ENCODE measurements around the gene DIS3L2. TPM values are rescaled to one million over a fixed set of nuclear protein-coding genes. Genes with fewer than 3 reads are reported as not detected.

Gene DIS3L2
- total RNA-seq, 4 donors from 2014 or later = 40.6 to 105 (median 43.9) TPM

DNA sequence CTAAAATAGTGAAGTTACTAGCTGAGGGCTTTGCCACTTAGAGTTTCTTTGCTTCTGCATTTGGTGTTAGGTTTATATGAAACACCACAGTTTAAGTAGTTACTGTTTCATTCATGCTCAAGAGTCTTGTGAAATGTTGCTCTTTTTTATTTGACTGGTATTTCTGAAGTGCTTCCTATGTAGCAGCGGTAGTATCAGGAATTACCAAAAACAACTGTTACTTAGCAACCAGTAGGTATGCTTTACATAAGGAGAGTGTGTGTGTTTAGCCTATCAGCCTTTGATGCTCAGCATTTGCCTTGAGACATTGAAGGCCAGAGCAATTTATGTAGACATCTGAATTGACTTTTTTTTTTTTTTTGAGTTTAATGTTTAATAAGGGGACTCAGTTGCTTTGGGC lies 3.6 kb downstream of the DIS3L2 start:
- 68% methylated on average over 1 of the region's 1 CpG for WGBS
- DNase-seq (ENCODE audit: low spot score in 2 of 2) = no peak
- Histone ChIP-seq H3K27ac (no peak overlapping the region), H3K9me3 (no peaks in the 10 kb centered on the region), H3K4me3 (no peak overlapping the region), H3K4me1 (peaks cover 28% of the 10 kb centered on the region), H3K36me3 (no peaks in the 10 kb centered on the region), H3K27me3 (no peaks in the 10 kb centered on the region)
- TF ChIP-seq EP300 (IDR thresholded peaks at IDR 0.05) = no peak
- TF ChIP-seq POLR2AphosphoS5 (IDR thresholded peaks at IDR 0.05) = no peak
- TF ChIP-seq, protein P1, sequence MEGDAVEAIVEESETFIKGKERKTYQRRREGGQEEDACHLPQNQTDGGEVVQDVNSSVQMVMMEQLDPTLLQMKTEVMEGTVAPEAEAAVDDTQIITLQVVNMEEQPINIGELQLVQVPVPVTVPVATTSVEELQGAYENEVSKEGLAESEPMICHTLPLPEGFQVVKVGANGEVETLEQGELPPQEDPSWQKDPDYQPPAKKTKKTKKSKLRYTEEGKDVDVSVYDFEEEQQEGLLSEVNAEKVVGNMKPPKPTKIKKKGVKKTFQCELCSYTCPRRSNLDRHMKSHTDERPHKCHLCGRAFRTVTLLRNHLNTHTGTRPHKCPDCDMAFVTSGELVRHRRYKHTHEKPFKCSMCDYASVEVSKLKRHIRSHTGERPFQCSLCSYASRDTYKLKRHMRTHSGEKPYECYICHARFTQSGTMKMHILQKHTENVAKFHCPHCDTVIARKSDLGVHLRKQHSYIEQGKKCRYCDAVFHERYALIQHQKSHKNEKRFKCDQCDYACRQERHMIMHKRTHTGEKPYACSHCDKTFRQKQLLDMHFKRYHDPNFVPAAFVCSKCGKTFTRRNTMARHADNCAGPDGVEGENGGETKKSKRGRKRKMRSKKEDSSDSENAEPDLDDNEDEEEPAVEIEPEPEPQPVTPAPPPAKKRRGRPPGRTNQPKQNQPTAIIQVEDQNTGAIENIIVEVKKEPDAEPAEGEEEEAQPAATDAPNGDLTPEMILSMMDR (IDR thresholded peaks at IDR 0.05) = no peak
- no peak for TF ChIP-seq POLR2A (IDR thresholded peaks at IDR 0.05)

DNA sequence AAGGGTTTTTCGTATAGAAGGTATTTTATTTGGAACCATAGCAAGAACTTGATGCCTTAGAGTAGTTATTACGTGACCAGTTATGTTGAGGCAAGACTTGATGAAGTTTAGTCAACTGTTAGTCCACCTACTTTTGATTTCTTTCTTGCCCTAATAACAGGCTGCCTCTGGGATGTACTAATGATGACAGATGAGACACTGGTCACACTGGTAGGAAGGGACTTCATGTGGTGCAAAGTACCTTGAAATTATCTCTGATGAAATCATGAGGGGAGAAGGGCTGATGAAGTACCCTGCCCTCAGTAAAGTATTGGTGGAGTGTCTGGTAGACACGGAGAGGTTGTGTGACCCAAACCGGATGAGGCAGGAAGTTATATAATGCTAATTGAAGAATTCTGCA lies 5.4 kb downstream of the DIS3L2 start:
- TF ChIP-seq, protein P1 (IDR thresholded peaks at IDR 0.05) = no peak
- TF ChIP-seq POLR2A (IDR thresholded peaks at IDR 0.05) (no peak), EP300 (IDR thresholded peaks at IDR 0.05) (no peak)
- no peak overlapping the region for H3K4me3 ChIP-seq
- no peak for DNase-seq (ENCODE audit: low spot score in 2 of 2)
- H3K27ac ChIP-seq = no peak overlapping the region
- H3K36me3 ChIP-seq = no peaks in the 10 kb centered on the region
- WGBS = 63% methylated on average over 4 of the region's 4 CpGs
- H3K9me3 ChIP-seq = no peaks in the 10 kb centered on the region
- peaks cover 21% of the 10 kb centered on the region for H3K4me1 ChIP-seq
- no peaks in the 10 kb centered on the region for H3K27me3 ChIP-seq

DNA sequence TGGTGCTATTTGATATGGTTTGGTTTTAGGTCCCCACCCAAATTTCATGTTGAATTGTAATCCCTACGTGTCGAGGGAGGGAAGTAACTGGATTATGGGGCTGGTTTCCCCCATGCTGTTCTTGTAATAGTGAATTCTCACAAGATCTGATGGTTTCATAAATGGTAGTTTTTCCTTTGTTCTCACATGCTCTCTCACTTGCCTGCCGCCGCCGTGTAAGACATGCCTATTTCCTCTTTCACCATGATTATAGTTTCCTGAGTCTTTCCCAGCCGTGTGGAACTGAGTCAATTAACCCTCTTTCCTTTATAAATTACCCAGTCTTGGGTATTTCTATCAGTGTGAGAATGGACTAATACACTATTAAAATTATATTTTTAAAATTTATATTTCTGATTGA lies 7.3 kb downstream of the DIS3L2 start:
- 93% methylated on average over 6 of the region's 6 CpGs for WGBS
- no peaks in the 10 kb centered on the region for H3K27me3 ChIP-seq
- no peak overlapping the region for H3K27ac ChIP-seq
- no peak for DNase-seq (ENCODE audit: low spot score in 2 of 2)
- H3K4me1 ChIP-seq = peaks cover 3% of the 10 kb centered on the region
- no peak overlapping the region for H3K4me3 ChIP-seq
- H3K36me3 ChIP-seq = no peaks in the 10 kb centered on the region
- no peaks in the 10 kb centered on the region for H3K9me3 ChIP-seq
- TF ChIP-seq, protein P1 (IDR thresholded peaks at IDR 0.05) = no peak
- TF ChIP-seq POLR2AphosphoS5 (IDR thresholded peaks at IDR 0.05) (no peak), POLR2A (IDR thresholded peaks at IDR 0.05) (no peak)

DNA sequence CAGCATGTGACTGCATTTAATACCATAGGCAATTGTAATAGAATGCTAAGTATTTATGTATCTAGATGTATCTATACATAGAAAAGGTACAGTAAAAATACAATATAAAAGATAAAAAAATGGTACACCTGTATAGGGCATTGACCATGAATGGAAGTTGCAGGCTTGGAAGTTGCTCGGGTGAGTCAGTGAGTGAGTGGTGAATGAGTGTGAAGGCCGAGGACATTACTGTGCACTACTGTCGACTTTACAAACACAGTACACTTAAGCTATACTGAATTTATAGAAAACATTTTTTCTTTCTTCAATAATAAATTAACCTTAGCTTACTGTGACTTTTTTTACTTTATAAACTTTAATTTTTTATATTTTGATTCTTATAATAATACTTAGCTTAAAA lies 8.9 kb downstream of the DIS3L2 start:
- H3K36me3 ChIP-seq = no peaks in the 10 kb centered on the region
- WGBS = 93% methylated on average over 3 of the region's 3 CpGs
- no peak for DNase-seq (ENCODE audit: low spot score in 2 of 2)
- H3K27me3 ChIP-seq = no peaks in the 10 kb centered on the region
- no peaks in the 10 kb centered on the region for H3K4me1 ChIP-seq
- no peak overlapping the region for H3K4me3 ChIP-seq
- no peak overlapping the region for H3K27ac ChIP-seq
- TF ChIP-seq EP300 (IDR thresholded peaks at IDR 0.05) = no peak
- TF ChIP-seq POLR2A (IDR thresholded peaks at IDR 0.05) = no peak
- TF ChIP-seq POLR2AphosphoS5 (IDR thresholded peaks at IDR 0.05) = no peak
- TF ChIP-seq, protein P1 (IDR thresholded peaks at IDR 0.05) = no peak
- no peaks in the 10 kb centered on the region for H3K9me3 ChIP-seq

DNA sequence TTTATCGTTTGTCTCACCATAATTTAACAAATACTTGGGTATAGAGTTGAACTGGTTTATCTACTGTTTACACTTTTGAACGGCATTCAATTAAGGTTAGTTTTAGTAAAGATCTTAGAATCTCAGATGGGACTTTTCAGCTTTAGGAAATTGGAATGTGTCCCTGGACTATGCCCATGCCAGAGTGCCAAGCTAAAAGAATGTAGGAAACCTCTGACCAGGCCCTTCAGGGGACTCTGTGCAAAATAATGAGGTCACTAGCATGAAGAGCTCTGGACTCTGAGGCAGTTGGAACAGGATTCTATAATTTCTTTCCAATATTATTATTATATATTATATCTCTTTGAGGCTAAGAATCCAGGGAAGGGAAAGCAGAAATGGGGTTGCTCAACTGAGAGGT lies 13.5 kb downstream of the DIS3L2 start:
- Histone ChIP-seq H3K4me3 (no peak overlapping the region), H3K27me3 (no peaks in the 10 kb centered on the region), H3K36me3 (no peaks in the 10 kb centered on the region), H3K27ac (no peak overlapping the region), H3K4me1 (no peaks in the 10 kb centered on the region), H3K9me3 (no peaks in the 10 kb centered on the region)
- 93% methylated on average over 2 of the region's 2 CpGs for WGBS
- TF ChIP-seq, protein P1 (IDR thresholded peaks at IDR 0.05) = no peak
- TF ChIP-seq EP300 (IDR thresholded peaks at IDR 0.05) = no peak
- TF ChIP-seq POLR2A (IDR thresholded peaks at IDR 0.05) = no peak
- no peak for TF ChIP-seq POLR2AphosphoS5 (IDR thresholded peaks at IDR 0.05)
- DNase-seq (ENCODE audit: low spot score in 2 of 2) = no peak
